Measurements from ENCODE around the gene KPNA3. TPM values are rescaled to one million over a fixed set of nuclear protein-coding genes. Genes with fewer than 3 reads are reported as not detected.

Gene KPNA3
- total RNA-seq, 4 donors from 2014 or later, result 23.1 to 29.2 (median 24.9) TPM

- WGBS, 2 donors (ENCODE audit: low coverage in 1 of 2), result 87 to 94% methylated on average over 4 of the region's 4 CpGs
- Histone ChIP-seq H3K27me3 (no peaks in the 10 kb centered on the region), H3K4me3 (no peak overlapping the region), H3K27ac (no peak overlapping the region), H3K4me1 (no peaks in the 10 kb centered on the region), H3K9me3 (no peaks in the 10 kb centered on the region), H3K36me3 (peaks cover 0 to 9% (median 0%) of the 10 kb centered on the region in 4 donors)
- intact Hi-C loops (cut with DNase I; ENCODE audit: low total_unique reads) (loop anchor here (5.0 kb wide), 1 partner anchor 183 kb away; no protein-coding TSS in a partner anchor), in situ Hi-C loops (cut with MboI; ENCODE audit: low pct_ligation_motif_present in 1 of 4, low pct_unique_long_range_greater_than_20kb in 1 of 4, low sequenced_read_pairs in 3 of 4) (loop anchor here in 1 of 4 donors (25.0 kb wide), 1 partner anchor 173 kb away; no protein-coding TSS in a partner anchor)
- TF ChIP-seq EP300 (IDR thresholded peaks at IDR 0.05; ENCODE audit: low read depth) (no peak), CTCF (IDR thresholded peaks at IDR 0.05) (no peak), POLR2A (IDR thresholded peaks at IDR 0.05) (no peak), POLR2AphosphoS5 (IDR thresholded peaks at IDR 0.05) (no peak)
- no peak for DNase-seq
Observed at GRCh38 chr13:49664606-49665005, 127.9 kb downstream of the KPNA3 start.

- Histone ChIP-seq H3K4me3 (no peak overlapping the region), H3K9me3 (no peaks in the 10 kb centered on the region), H3K27ac (no peak overlapping the region), H3K4me1 (peaks cover 0 to 8% (median 0%) of the 10 kb centered on the region in 4 donors), H3K27me3 (no peaks in the 10 kb centered on the region), H3K36me3 (peaks cover 0 to 2% (median 0%) of the 10 kb centered on the region in 4 donors)
- TF ChIP-seq CTCF (IDR thresholded peaks at IDR 0.05), result no peak
- TF ChIP-seq POLR2AphosphoS5 (IDR thresholded peaks at IDR 0.05), result no peak
- DNase-seq, result no peak
- intact Hi-C loops (cut with DNase I; ENCODE audit: low total_unique reads), result no loop called here
- in situ Hi-C loops (cut with MboI; ENCODE audit: low pct_ligation_motif_present in 1 of 4, low pct_unique_long_range_greater_than_20kb in 1 of 4, low sequenced_read_pairs in 3 of 4), result loop anchor here in 2 of 4 donors (10.0 to 25.0 kb wide), 2 partner anchors 180 to 188 kb away; no protein-coding TSS in a partner anchor
- WGBS, 2 donors (ENCODE audit: low coverage in 1 of 2), result 74 to 80% methylated on average over 1 to 9 of the region's 9 CpGs
Observed at GRCh38 chr13:49657241-49657641, 135.2 kb downstream of the KPNA3 start.

GRCh38 chr13:49655906-49656305 is 136.6 kb downstream of the KPNA3 start:
- intact Hi-C loops (cut with DNase I; ENCODE audit: low total_unique reads), result no loop called here
- no peak for DNase-seq
- Histone ChIP-seq H3K4me3 (no peak overlapping the region), H3K27ac (no peak overlapping the region), H3K9me3 (no peaks in the 10 kb centered on the region), H3K27me3 (no peaks in the 10 kb centered on the region), H3K36me3 (no peaks in the 10 kb centered on the region), H3K4me1 (peaks cover 0 to 9% (median 0%) of the 10 kb centered on the region in 4 donors)
- no peak for TF ChIP-seq POLR2A (IDR thresholded peaks at IDR 0.05)
- TF ChIP-seq POLR2AphosphoS5 (IDR thresholded peaks at IDR 0.05), result no peak
- no peak for TF ChIP-seq EP300 (IDR thresholded peaks at IDR 0.05; ENCODE audit: low read depth)
- TF ChIP-seq CTCF (IDR thresholded peaks at IDR 0.05), result no peak
- in situ Hi-C loops (cut with MboI; ENCODE audit: low pct_ligation_motif_present in 1 of 4, low pct_unique_long_range_greater_than_20kb in 1 of 4, low sequenced_read_pairs in 3 of 4), result loop anchor here in 2 of 4 donors (10.0 to 25.0 kb wide), 2 partner anchors 181 to 189 kb away; no protein-coding TSS in a partner anchor
- 93% methylated on average over 3 of the region's 3 CpGs for WGBS, 2 donors (ENCODE audit: low coverage in 1 of 2)

- H3K4me1 ChIP-seq, result peaks cover 0 to 9% (median 0%) of the 10 kb centered on the region in 4 donors
- no peak for TF ChIP-seq POLR2AphosphoS5 (IDR thresholded peaks at IDR 0.05)
- TF ChIP-seq EP300 (IDR thresholded peaks at IDR 0.05; ENCODE audit: low read depth), result no peak
- no peak for TF ChIP-seq POLR2A (IDR thresholded peaks at IDR 0.05)
- TF ChIP-seq CTCF (IDR thresholded peaks at IDR 0.05), result no peak
- intact Hi-C loops (cut with DNase I; ENCODE audit: low total_unique reads), result no loop called here
- no peak for DNase-seq
- H3K9me3 ChIP-seq, result no peaks in the 10 kb centered on the region
- in situ Hi-C loops (cut with MboI; ENCODE audit: low pct_ligation_motif_present in 1 of 4, low pct_unique_long_range_greater_than_20kb in 1 of 4, low sequenced_read_pairs in 3 of 4), result loop anchor here in 3 of 4 donors (5.0 to 25.0 kb wide), 3 partner anchors 183 to 193 kb away; no protein-coding TSS in a partner anchor
- no peaks in the 10 kb centered on the region for H3K36me3 ChIP-seq
- WGBS, 2 donors (ENCODE audit: low coverage in 1 of 2), result 85 to 90% methylated on average over 3 of the region's 3 CpGs
- H3K27me3 ChIP-seq, result no peaks in the 10 kb centered on the region
- no peak overlapping the region for H3K27ac ChIP-seq
- no peak overlapping the region for H3K4me3 ChIP-seq
Observed at GRCh38 chr13:49654011-49654410, 138.5 kb downstream of the KPNA3 start.
